Neuronal stem cell (in vitro differentiated cells): Measurements from ENCODE around the gene ZFP36L1.
"Not testable (repeated sequence)": the region's sequence is repeated elsewhere in the genome, so short reads cannot be mapped to it uniquely, and the experiment has no call there.

ENCODE experiments used
- DNase-seq: peaks from one replicate; pipeline ENCODE4 v3.0.0-alpha.2; 2013; ENCODE audit warnings: low spot score
- H2AFZ ChIP-seq: one replicate; pipeline ENCODE4 v1.6.1; 2013; ENCODE audit warnings: mild to moderate bottlenecking, low read length, inconsistent platforms
- H2AK5ac ChIP-seq: 2 replicates; pipeline ENCODE4 v1.6.1; 2013; ENCODE audit warnings: low read depth, mild to moderate bottlenecking, inconsistent platforms, low read length, moderate library complexity, mixed read lengths
- H2BK120ac ChIP-seq: 2 replicates; pipeline ENCODE4 v1.6.1; 2013; ENCODE audit warnings: low read depth, mild to moderate bottlenecking, inconsistent platforms, low read length, moderate library complexity, mixed read lengths
- H2BK12ac ChIP-seq: one replicate; pipeline ENCODE4 v1.6.1; 2013; ENCODE audit warnings: low read length, inconsistent platforms
- H2BK15ac ChIP-seq: 2 replicates; pipeline ENCODE4 v1.6.1; 2013; ENCODE audit warnings: mild to moderate bottlenecking, low read length, inconsistent platforms, mixed read lengths
- H2BK5ac ChIP-seq: one replicate; pipeline ENCODE4 v1.6.1; 2013; ENCODE audit warnings: inconsistent platforms, mild to moderate bottlenecking, low read length, moderate library complexity
- H3K14ac ChIP-seq: one replicate; pipeline ENCODE4 v1.6.1; 2013; ENCODE audit warnings: low read length, inconsistent platforms
- H3K18ac ChIP-seq: 2 replicates; pipeline ENCODE4 v1.6.1; 2013; ENCODE audit warnings: low read length, inconsistent platforms
- H3K23ac ChIP-seq: 2 replicates; pipeline ENCODE4 v1.6.1; 2013; ENCODE audit warnings: low read depth, mild to moderate bottlenecking, mixed read lengths, low read length, inconsistent platforms; ENCODE audit not compliant: poor library complexity
- H3K27ac ChIP-seq: replicated peaks from 3 replicates; pipeline ENCODE4 v1.5.1; 2013; ENCODE audit warnings: low read length, inconsistent platforms
- H3K27me3 ChIP-seq, 3 experiments: 2 replicates each; pipeline ENCODE4 v1.6.1; 2013; ENCODE audit warnings: low read length in 3 of 3, mild to moderate bottlenecking in 2 of 3, inconsistent platforms in 1 of 3, low read depth in 1 of 3, mixed read lengths in 1 of 3, moderate library complexity in 1 of 3; ENCODE audit not compliant: control insufficient read depth in 3 of 3, insufficient read depth in 3 of 3
- H3K36me3 ChIP-seq, 2 donors: replicated peaks in 1 of 2; 2 replicates each; pipeline ENCODE4 v1.6.1; 2013; ENCODE audit warnings: low read length in 2 of 2; ENCODE audit not compliant: control insufficient read depth in 2 of 2, insufficient read depth in 2 of 2
- H3K4ac ChIP-seq: 2 replicates; pipeline ENCODE4 v1.6.1; 2013; ENCODE audit warnings: inconsistent platforms, mild to moderate bottlenecking, low read length, moderate library complexity
- H3K4me1 ChIP-seq, 2 donors: 1 replicate in 1 of 2; 2 replicates in 1 of 2; pipeline ENCODE4 v1.6.1; 2013; ENCODE audit warnings: low read length in 2 of 2, low read depth in 1 of 2; ENCODE audit not compliant: control insufficient read depth in 2 of 2, insufficient read depth in 1 of 2
- H3K4me2 ChIP-seq: one replicate; pipeline ENCODE4 v1.6.1; 2013; ENCODE audit warnings: mild to moderate bottlenecking, low read length, inconsistent platforms; ENCODE audit not compliant: insufficient read depth, poor library complexity, severe bottlenecking
- H3K4me3 ChIP-seq, 2 donors: 2 replicates each; pipeline ENCODE4 v1.5.1; 2013; ENCODE audit warnings: low read length in 2 of 2, mild to moderate bottlenecking in 2 of 2, inconsistent platforms in 1 of 2, moderate library complexity in 1 of 2
- H3K79me1 ChIP-seq: one replicate; pipeline ENCODE4 v1.6.1; 2013; ENCODE audit warnings: low read depth, mild to moderate bottlenecking, inconsistent platforms, low read length, moderate library complexity
- H3K9ac ChIP-seq: one replicate; pipeline ENCODE4 v1.6.1; 2013; ENCODE audit warnings: mild to moderate bottlenecking, low read depth, low read length, inconsistent platforms; ENCODE audit not compliant: poor library complexity
- H3K9me3 ChIP-seq, 2 donors: replicated peaks in 1 of 2; 2 replicates each; pipeline versions ENCODE3 to v1.6.1; 2013; ENCODE audit warnings: low read length in 2 of 2, mild to moderate bottlenecking in 2 of 2, inconsistent platforms in 1 of 2, low read depth in 1 of 2, mixed read lengths in 1 of 2, moderate library complexity in 1 of 2; ENCODE audit not compliant: control insufficient read depth in 2 of 2, insufficient read depth in 1 of 2
- H4K8ac ChIP-seq: one replicate; pipeline ENCODE4 v1.6.1; 2013; ENCODE audit warnings: low read depth, mild to moderate bottlenecking, inconsistent platforms, low read length, moderate library complexity
- H4K91ac ChIP-seq: one replicate; pipeline ENCODE4 v1.6.1; 2013; ENCODE audit warnings: low read length, low read depth, mild to moderate bottlenecking, inconsistent platforms; ENCODE audit not compliant: poor library complexity
- WGBS, 2 donors: extraction: QIAGEN DNeasy Blood & Tissue Kit; methylation state at CpG; one replicate each; pipeline ENCODE4 v1.1.7; 2013; ENCODE audit warnings: missing lambda C conversion rate in 2 of 2, mixed read lengths in 1 of 2; ENCODE audit not compliant: insufficient read length in 2 of 2, insufficient replicate concordance in 1 of 2; ENCODE audit errors: extremely low coverage in 2 of 2; 5-methylcytosine and 5-hydroxymethylcytosine counted together

Gene ZFP36L1

GRCh38 chr14:68768316-68768715 lies 24.6 kb downstream of the ZFP36L1 start:
- Histone ChIP-seq H2BK5ac (no peak overlapping the region), H3K4me3 (no peak overlapping the region), H3K18ac (no peak overlapping the region), H4K8ac (no peak overlapping the region), H3K14ac (no peak overlapping the region), H2BK15ac (no peak overlapping the region), H3K4me2 (no peak overlapping the region), H3K27ac (no peak overlapping the region), H3K36me3 (no peaks in the 10 kb centered on the region), H3K4ac (no peak overlapping the region), H2BK120ac (no peak overlapping the region), H2AK5ac (peak overlapping the region; percentile 12), H3K9me3 (no peaks in the 10 kb centered on the region), H3K4me1 (peaks cover under 1 to 2% of the 10 kb centered on the region in 2 donors), H4K91ac (no peak overlapping the region), H2AFZ (no peak overlapping the region), H3K23ac (no peak overlapping the region), H3K9ac (no peak overlapping the region), H3K79me1 (no peaks in the 10 kb centered on the region), H3K27me3 (no peaks in the 10 kb centered on the region), H2BK12ac (no peak overlapping the region)
- DNase-seq, result no peak
- WGBS, 2 donors, result no CpG with 5 or more reads among the region's 7 CpGs

- Histone ChIP-seq H3K9me3 (no peaks in the 10 kb centered on the region), H4K91ac (no peak overlapping the region), H2AK5ac (peak overlapping the region; percentile 53), H3K27ac (no peak overlapping the region), H3K4ac (no peak overlapping the region), H2BK5ac (no peak overlapping the region), H2AFZ (no peak overlapping the region), H3K9ac (no peak overlapping the region), H3K14ac (no peak overlapping the region), H3K36me3 (no peaks in the 10 kb centered on the region), H3K4me2 (no peak overlapping the region), H2BK120ac (no peak overlapping the region), H3K18ac (peak overlapping the region; percentile 22), H3K4me1 (peaks cover 10 to 12% of the 10 kb centered on the region in 2 donors), H2BK12ac (no peak overlapping the region), H2BK15ac (no peak overlapping the region), H3K4me3 (no peak overlapping the region), H3K79me1 (no peaks in the 10 kb centered on the region), H4K8ac (no peak overlapping the region), H3K23ac (no peak overlapping the region), H3K27me3 (no peaks in the 10 kb centered on the region)
- DNase-seq, result no peak
- no CpG with 5 or more reads among the region's 5 CpGs for WGBS, 2 donors
These were observed 25.6 kb downstream of the ZFP36L1 start for GRCh38 chr14:68767248-68767645.

GRCh38 chr14:68766299-68767247 lies 26.3 kb downstream of the ZFP36L1 start:
- H3K14ac ChIP-seq, result no peak overlapping the region
- H3K27me3 ChIP-seq, result no peaks in the 10 kb centered on the region
- no peak overlapping the region for H2BK120ac ChIP-seq
- H3K4me2 ChIP-seq, result no peak overlapping the region
- no peaks in the 10 kb centered on the region for H3K79me1 ChIP-seq
- H3K9me3 ChIP-seq, result no peaks in the 10 kb centered on the region
- no peak overlapping the region for H3K9ac ChIP-seq
- no peak overlapping the region for H4K91ac ChIP-seq
- peak overlapping the region; percentile 22 for H3K18ac ChIP-seq
- DNase-seq, result no peak
- H3K36me3 ChIP-seq, result no peaks in the 10 kb centered on the region
- H3K23ac ChIP-seq, result no peak overlapping the region
- no peak overlapping the region for H2BK15ac ChIP-seq
- H2AK5ac ChIP-seq, result no peak overlapping the region
- H2AFZ ChIP-seq, result no peak overlapping the region
- no peak overlapping the region for H2BK5ac ChIP-seq
- no peak overlapping the region for H4K8ac ChIP-seq
- no peak overlapping the region for H3K27ac ChIP-seq
- WGBS, 2 donors, result no CpG with 5 or more reads among the region's 7 CpGs
- no peak overlapping the region for H3K4me3 ChIP-seq
- peaks cover 10 to 12% of the 10 kb centered on the region in 2 donors for H3K4me1 ChIP-seq
- no peak overlapping the region for H3K4ac ChIP-seq
- no peak overlapping the region for H2BK12ac ChIP-seq

DNA sequence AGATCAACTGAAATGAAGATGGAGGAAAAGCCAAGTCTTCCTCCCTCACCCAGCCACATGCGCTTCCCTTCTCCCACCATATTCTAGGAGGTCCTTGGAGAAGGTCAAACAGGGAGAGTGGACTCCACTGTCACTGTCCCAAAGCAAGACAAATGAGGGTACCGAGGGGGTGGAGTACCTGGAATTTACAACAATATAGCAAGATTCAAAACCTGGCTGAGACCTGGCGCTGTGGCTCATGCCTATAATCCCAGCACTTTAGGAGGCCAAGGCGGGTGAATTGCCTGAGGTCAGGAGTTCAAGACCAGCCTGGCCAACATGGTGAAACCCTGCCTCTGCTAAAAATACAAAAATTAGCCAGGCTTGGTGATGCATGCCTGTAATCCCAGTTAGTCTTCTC lies 29.0 kb downstream of the ZFP36L1 start:
- H3K36me3 ChIP-seq, H2BK12ac ChIP-seq, H3K27me3 ChIP-seq, H3K79me1 ChIP-seq, H3K18ac ChIP-seq, H4K91ac ChIP-seq, H3K9me3 ChIP-seq, H2AK5ac ChIP-seq, H2BK15ac ChIP-seq, H3K23ac ChIP-seq, H3K4me3 ChIP-seq, DNase-seq, H2AFZ ChIP-seq, H3K4ac ChIP-seq, H2BK120ac ChIP-seq, H4K8ac ChIP-seq, H3K14ac ChIP-seq, H2BK5ac ChIP-seq, H3K9ac ChIP-seq, H3K4me2 ChIP-seq, H3K27ac ChIP-seq: not testable (repeated sequence)
- H3K4me1 ChIP-seq, result peaks cover 12 to 13% of the 10 kb centered on the region in 2 donors
- WGBS, 2 donors, result no CpG with 5 or more reads among the region's 4 CpGs
